HepG2 (cell line): ENCODE measurements around the gene ADPRHL1.

Source experiments
- CREB1 ChIP-seq, 2 experiments: fragments of 450-650 bp in 1 of 2; IDR thresholded peaks; 2 replicates each; pipeline ENCODE4 v1.6.1; 2016 to 2017; ENCODE audit warnings: control low read depth in 1 of 2, mild to moderate bottlenecking in 1 of 2, missing compliant biosample characterization in 1 of 2, missing genetic modification characterization in 1 of 2
- DNMT1 ChIP-seq: sonication (generic); formaldehyde crosslinking; IDR thresholded peaks from 2 replicates; pipeline ENCODE4 v1.5.1; 2020; ENCODE audit warnings: mild to moderate bottlenecking, missing genetic modification reagents
- MAFF ChIP-seq: IDR thresholded peaks from 2 replicates; pipeline ENCODE4 v1.6.1; 2011; ENCODE audit warnings: low read depth, low read length, improper control_type of control experiment
- POLR2A ChIP-seq, 2 experiments: IDR thresholded peaks; 2 replicates each; pipeline ENCODE4 v1.6.1; 2011; ENCODE audit warnings: low read depth in 2 of 2, low read length in 2 of 2, mild to moderate bottlenecking in 1 of 2, moderate library complexity in 1 of 2; ENCODE audit not compliant: insufficient read depth in 1 of 2
- SMAD3 ChIP-seq: sonication (generic); formaldehyde crosslinking; IDR thresholded peaks from 2 replicates; pipeline ENCODE4 v1.4.0; 2020; ENCODE audit warnings: missing genetic modification reagents
- TEAD3 ChIP-seq: optimal IDR thresholded peaks from 2 replicates; pipeline ENCODE3; 2016; ENCODE audit warnings: borderline replicate concordance
- YY1 ChIP-seq: IDR thresholded peaks from 2 replicates; pipeline ENCODE4 v1.6.1; 2011; ENCODE audit warnings: low read length, low read depth, moderate library complexity, mild to moderate bottlenecking; ENCODE audit not compliant: insufficient read depth, insufficient replicate concordance
- ZNF180 ChIP-seq: sonication (generic); formaldehyde crosslinking; IDR thresholded peaks from 2 replicates; pipeline ENCODE4 v1.4.0; 2020; ENCODE audit warnings: low read depth, missing genetic modification reagents, borderline replicate concordance
- TF ChIP-seq, protein P1 (sequence below): sonication (generic); formaldehyde crosslinking; IDR thresholded peaks from 2 replicates; pipeline ENCODE4 v1.5.1; 2020; ENCODE audit warnings: mild to moderate bottlenecking, missing genetic modification reagents
- TF ChIP-seq, protein P2 (sequence below): sonication (generic); formaldehyde crosslinking; IDR thresholded peaks from 2 replicates; pipeline ENCODE4 v1.5.0; 2020; ENCODE audit warnings: mild to moderate bottlenecking, missing genetic modification reagents, moderate library complexity
- TF ChIP-seq, protein P3 (sequence below): sonication (generic); formaldehyde crosslinking; IDR thresholded peaks from 2 replicates; pipeline ENCODE4 v1.4.0; 2020; ENCODE audit warnings: missing genetic modification reagents

DNA sequence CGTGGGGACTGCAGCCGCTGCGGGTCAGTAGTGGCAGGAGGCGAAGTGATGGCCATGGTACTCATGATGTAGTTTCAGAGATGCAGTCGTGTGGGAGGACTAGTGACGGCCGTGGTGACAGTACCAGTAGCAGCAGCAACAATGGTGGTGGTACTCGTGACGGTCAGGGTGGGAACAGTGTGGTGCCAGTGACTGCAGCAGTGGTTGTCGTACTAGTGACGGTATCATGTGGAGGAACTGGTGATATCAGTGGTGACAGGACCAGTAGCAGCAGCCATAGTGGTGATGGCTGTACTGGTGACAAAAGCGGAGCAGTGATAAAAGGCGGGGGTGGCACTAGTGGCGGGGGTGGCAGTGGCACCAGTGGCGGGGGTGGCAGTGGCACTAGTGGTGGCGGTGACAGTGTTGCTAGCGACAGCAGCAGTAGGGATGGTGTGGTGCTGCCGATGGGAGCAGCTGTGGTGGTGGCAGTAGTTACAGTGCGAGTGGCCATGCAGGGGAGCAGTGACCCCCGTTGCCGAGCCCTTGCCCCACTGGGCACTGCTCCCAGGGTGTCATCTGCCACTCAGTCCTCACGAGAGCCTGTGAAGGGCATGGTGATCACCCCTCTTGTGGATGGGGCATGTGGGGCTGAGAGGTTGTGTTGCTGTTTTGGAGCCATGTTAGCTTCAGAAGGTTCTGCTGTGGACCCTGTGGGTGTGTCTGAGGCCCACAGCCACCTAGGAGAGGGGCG lies 22.7 kb downstream of the ADPRHL1 start:
- TF ChIP-seq, protein P1, sequence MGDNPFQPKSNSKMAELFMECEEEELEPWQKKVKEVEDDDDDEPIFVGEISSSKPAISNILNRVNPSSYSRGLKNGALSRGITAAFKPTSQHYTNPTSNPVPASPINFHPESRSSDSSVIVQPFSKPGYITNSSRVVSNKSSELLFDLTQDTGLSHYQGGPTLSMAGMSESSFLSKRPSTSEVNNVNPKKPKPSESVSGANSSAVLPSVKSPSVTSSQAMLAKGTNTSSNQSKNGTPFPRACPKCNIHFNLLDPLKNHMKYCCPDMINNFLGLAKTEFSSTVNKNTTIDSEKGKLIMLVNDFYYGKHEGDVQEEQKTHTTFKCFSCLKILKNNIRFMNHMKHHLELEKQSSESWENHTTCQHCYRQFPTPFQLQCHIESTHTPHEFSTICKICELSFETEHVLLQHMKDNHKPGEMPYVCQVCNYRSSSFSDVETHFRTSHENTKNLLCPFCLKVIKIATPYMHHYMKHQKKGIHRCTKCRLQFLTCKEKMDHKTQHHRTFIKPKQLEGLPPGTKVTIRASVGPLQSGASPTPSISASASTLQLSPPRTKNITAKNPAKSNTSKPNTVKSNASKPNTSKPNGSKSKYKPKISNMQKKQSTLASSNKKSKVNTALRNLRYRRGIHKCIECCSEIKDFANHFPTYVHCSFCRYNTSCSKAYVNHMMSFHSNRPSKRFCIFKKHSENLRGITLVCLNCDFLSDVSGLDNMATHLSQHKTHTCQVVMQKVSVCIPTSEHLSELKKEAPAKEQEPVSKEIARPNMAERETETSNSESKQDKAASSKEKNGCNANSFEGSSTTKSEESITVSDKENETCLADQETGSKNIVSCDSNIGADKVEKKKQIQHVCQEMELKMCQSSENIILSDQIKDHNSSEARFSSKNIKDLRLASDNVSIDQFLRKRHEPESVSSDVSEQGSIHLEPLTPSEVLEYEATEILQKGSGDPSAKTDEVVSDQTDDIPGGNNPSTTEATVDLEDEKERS (CRISPR knock-in tag) = no peak
- TF ChIP-seq POLR2A (IDR thresholded peaks at IDR 0.05; ENCODE audit: insufficient read depth in 1 of 2, low read depth in 2 of 2, low read length in 2 of 2) (no peak), SMAD3 (CRISPR knock-in tag) (no peak), MAFF (no peak), ZNF180 (CRISPR knock-in tag) (no peak), YY1 (no peak), CREB1 (IDR thresholded peaks at IDR 0.05) (no peak), CREB1 (CRISPR knock-in tag; IDR thresholded peaks at IDR 0.05) (no peak), DNMT1 (CRISPR knock-in tag) (no peak), TEAD3 (CRISPR knock-in tag) (no peak)
- TF ChIP-seq, protein P2, sequence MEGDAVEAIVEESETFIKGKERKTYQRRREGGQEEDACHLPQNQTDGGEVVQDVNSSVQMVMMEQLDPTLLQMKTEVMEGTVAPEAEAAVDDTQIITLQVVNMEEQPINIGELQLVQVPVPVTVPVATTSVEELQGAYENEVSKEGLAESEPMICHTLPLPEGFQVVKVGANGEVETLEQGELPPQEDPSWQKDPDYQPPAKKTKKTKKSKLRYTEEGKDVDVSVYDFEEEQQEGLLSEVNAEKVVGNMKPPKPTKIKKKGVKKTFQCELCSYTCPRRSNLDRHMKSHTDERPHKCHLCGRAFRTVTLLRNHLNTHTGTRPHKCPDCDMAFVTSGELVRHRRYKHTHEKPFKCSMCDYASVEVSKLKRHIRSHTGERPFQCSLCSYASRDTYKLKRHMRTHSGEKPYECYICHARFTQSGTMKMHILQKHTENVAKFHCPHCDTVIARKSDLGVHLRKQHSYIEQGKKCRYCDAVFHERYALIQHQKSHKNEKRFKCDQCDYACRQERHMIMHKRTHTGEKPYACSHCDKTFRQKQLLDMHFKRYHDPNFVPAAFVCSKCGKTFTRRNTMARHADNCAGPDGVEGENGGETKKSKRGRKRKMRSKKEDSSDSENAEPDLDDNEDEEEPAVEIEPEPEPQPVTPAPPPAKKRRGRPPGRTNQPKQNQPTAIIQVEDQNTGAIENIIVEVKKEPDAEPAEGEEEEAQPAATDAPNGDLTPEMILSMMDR (CRISPR knock-in tag) = no peak
- TF ChIP-seq, protein P3, sequence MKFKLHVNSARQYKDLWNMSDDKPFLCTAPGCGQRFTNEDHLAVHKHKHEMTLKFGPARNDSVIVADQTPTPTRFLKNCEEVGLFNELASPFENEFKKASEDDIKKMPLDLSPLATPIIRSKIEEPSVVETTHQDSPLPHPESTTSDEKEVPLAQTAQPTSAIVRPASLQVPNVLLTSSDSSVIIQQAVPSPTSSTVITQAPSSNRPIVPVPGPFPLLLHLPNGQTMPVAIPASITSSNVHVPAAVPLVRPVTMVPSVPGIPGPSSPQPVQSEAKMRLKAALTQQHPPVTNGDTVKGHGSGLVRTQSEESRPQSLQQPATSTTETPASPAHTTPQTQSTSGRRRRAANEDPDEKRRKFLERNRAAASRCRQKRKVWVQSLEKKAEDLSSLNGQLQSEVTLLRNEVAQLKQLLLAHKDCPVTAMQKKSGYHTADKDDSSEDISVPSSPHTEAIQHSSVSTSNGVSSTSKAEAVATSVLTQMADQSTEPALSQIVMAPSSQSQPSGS (CRISPR knock-in tag) = no peak
